Left ventricle myocardium inferior (tissue), 1 donor: ENCODE results near the gene NUCB1. TPM values are rescaled to one million over a fixed set of nuclear protein-coding genes. Genes with fewer than 3 reads are reported as not detected.

Experiments used
- DNase-seq: peaks from one replicate; pipeline ENCODE4 v3.0.0-alpha.2; 2020
- H3K27ac ChIP-seq: fragments of 200-600 bp; replicated peaks from 2 replicates; pipeline ENCODE4 v1.8.0; 2021
- H3K27me3 ChIP-seq: fragments of 200-600 bp; 2 replicates; pipeline ENCODE4 v1.8.0; 2021; ENCODE audit warnings: low read depth
- H3K36me3 ChIP-seq: fragments of 200-600 bp; 2 replicates; pipeline ENCODE4 v1.8.0; 2021
- H3K4me1 ChIP-seq: fragments of 200-600 bp; 2 replicates; pipeline ENCODE4 v1.8.0; 2021
- H3K4me3 ChIP-seq: fragments of 200-600 bp; 2 replicates; pipeline ENCODE4 v1.8.0; 2021; ENCODE audit warnings: mild to moderate bottlenecking, moderate library complexity
- H3K9me3 ChIP-seq: fragments of 200-600 bp; replicated peaks from 2 replicates; pipeline ENCODE4 v1.8.0; 2021
- intact Hi-C: fragments of 100-400 bp; cut with micrococcal nuclease; formaldehyde crosslinking; loops from one replicate; pipeline ENCODE4 v1.11.0; 2022
- total RNA-seq: library from RNA; stranded (reverse); fragmentation: NEBNext Ultra II Directional; extraction: Animal tissue kit (Norgen Biotek cat#: 25700); gene quantifications from one replicate; pipeline ENCODE4 v1.2.1, GENCODE V29; 2021
- TF ChIP-seq, protein P1 (sequence below): fragments of 200-600 bp; IDR thresholded peaks from 2 replicates; pipeline ENCODE4 v1.8.0; 2021; ENCODE audit warnings: antibody characterized with exemption, mild to moderate bottlenecking, borderline replicate concordance
- donor health status: DM: no; HTN: yes; CAD: no; lungs with severe emphysema.

Gene NUCB1
- total RNA-seq, 1 donor from 2014 or later: 221 TPM

DNA sequence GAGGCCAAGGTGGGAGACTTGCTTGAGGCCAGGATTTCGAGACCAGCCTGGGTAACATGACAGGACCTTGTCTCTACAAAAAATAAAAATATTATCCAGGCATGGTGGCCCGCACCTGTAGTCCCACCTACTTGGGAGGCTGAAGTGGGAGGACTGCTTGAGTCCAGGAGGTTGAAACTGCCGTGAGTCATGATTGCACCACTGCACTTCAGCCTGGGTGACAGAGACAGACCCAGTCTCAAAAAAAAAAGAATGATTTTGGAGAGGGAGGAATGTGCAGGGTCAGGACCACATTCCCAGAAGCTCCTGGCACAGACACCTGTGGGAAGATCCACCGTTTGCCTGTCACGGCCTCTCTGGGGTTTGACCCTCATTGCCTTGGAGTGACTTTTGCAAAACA lies 45.3 kb downstream of the NUCB1 start:
- Histone ChIP-seq H3K4me1 (no peaks in the 10 kb centered on the region), H3K27ac (no peak overlapping the region), H3K9me3 (peaks cover 8% of the 10 kb centered on the region), H3K36me3 (no peaks in the 10 kb centered on the region), H3K4me3 (no peak overlapping the region), H3K27me3 (no peaks in the 10 kb centered on the region)
- TF ChIP-seq, protein P1, sequence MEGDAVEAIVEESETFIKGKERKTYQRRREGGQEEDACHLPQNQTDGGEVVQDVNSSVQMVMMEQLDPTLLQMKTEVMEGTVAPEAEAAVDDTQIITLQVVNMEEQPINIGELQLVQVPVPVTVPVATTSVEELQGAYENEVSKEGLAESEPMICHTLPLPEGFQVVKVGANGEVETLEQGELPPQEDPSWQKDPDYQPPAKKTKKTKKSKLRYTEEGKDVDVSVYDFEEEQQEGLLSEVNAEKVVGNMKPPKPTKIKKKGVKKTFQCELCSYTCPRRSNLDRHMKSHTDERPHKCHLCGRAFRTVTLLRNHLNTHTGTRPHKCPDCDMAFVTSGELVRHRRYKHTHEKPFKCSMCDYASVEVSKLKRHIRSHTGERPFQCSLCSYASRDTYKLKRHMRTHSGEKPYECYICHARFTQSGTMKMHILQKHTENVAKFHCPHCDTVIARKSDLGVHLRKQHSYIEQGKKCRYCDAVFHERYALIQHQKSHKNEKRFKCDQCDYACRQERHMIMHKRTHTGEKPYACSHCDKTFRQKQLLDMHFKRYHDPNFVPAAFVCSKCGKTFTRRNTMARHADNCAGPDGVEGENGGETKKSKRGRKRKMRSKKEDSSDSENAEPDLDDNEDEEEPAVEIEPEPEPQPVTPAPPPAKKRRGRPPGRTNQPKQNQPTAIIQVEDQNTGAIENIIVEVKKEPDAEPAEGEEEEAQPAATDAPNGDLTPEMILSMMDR: no peak
- intact Hi-C loops: no loop called here
- DNase-seq: no peak

DNA sequence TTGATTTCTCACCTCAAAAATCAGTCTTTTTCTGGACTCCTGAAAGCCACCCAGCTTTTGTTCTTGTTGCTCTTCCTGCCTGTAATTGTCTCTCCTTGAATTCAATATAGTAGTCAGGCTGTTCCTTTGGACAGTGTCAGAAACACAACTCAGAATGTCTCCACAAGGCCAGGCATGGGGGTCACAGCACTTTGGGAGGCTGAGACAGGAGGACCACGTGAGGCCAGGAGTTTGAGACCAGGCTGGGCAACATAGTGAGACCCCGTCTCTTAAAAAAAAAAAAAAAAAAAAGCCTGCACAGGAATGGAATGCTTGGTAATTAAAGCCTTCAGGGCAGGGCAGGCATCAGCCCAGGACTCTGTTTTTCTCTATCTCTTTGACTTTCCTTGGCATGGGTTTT lies 45.7 kb downstream of the NUCB1 start:
- intact Hi-C loops: no loop called here
- H3K9me3 ChIP-seq: peaks cover 5% of the 10 kb centered on the region
- H3K27me3 ChIP-seq: no peaks in the 10 kb centered on the region
- TF ChIP-seq, protein P1: no peak
- DNase-seq: no peak
- H3K4me3 ChIP-seq: no peak overlapping the region
- H3K4me1 ChIP-seq: no peaks in the 10 kb centered on the region
- no peaks in the 10 kb centered on the region for H3K36me3 ChIP-seq
- no peak overlapping the region for H3K27ac ChIP-seq

DNA sequence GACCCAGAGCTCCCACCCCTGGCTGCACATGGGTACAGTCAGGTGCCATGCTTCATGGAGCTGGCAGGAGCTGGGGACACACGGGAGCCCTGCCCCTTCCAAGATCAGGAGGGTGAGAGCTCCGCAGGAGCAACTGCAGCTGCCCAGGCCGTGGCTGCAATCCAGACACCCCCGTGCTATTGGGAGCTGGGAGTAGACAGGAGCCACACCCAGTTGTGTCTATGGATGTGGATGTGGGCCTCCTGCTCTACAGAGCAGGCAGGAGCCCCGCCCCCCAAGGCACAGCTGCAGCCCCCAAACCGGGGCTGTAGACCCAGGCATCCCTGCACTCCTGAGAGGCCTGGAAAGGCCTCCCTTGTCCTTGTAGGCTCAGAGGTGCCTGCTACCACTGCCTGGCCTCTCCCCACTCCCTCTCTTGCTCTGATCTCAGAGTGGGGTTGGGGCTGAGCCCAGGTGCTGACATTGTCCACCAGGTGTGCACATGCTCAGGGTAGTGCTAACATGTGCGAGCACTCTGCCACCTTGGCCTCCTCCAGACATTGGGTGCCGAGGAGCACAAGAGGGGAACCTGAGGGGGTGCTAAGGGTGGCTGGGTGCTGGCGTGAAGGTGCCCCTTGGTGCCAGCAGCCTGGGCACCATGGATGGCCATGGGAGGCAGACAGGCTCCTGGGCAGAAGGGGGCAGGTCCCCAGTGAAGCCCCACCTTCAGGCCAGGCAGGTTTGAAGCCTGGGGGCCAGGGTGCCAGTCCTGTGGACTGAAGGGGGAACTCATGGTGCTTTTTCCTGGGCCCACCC lies 46.5 kb downstream of the NUCB1 start:
- Histone ChIP-seq H3K4me1 (no peaks in the 10 kb centered on the region), H3K27ac (no peak overlapping the region), H3K27me3 (no peaks in the 10 kb centered on the region), H3K36me3 (no peaks in the 10 kb centered on the region), H3K9me3 (no peaks in the 10 kb centered on the region), H3K4me3 (no peak overlapping the region)
- no peak for DNase-seq
- intact Hi-C loops: no loop called here
- TF ChIP-seq, protein P1: no peak

DNA sequence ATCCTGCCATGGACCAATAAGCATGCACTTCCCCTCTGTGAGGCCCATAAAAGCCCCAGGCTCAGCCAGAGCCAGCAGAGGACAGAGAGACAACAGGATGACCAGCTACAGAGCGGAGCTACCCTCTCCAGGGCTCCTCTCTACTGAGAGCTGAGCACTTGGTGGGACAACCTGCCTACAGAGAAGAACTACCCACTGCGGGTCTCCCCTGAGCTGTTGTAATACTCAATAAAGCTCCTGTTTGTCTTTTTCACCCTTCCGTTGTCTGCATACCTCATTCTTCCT lies 47.1 kb downstream of the NUCB1 start:
- intact Hi-C loops: no loop called here
- H3K27ac ChIP-seq: no peak overlapping the region
- no peak for DNase-seq
- TF ChIP-seq, protein P1: no peak
- H3K4me3 ChIP-seq: no peak overlapping the region
- H3K27me3 ChIP-seq: no peaks in the 10 kb centered on the region
- H3K36me3 ChIP-seq: no peaks in the 10 kb centered on the region
- no peaks in the 10 kb centered on the region for H3K9me3 ChIP-seq
- H3K4me1 ChIP-seq: no peaks in the 10 kb centered on the region

DNA sequence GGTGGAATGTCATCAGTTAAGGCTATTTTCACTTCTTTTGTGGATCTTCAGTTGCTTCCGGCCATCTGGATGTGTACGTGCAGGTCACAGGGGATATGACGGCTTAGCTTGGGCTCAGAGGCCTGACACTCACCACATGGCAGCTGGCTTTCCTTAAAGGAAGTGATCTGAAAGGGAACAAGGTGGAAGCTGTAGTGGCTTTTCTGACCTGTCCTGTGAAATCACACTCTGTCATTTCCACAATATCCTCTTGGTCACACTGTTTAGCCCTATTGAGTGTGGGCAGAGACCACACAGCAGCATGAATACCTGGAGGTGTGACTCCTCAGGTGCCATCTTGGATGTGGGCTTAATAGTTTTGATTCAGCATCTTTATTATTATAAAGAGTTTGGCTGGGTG lies 50.0 kb downstream of the NUCB1 start:
- TF ChIP-seq, protein P1: no peak
- H3K36me3 ChIP-seq: no peaks in the 10 kb centered on the region
- intact Hi-C loops: loop anchor here (10.0 kb wide), 1 partner anchor 45 kb away; the partner anchor contains the start of gene NUCB1
- no peaks in the 10 kb centered on the region for H3K9me3 ChIP-seq
- DNase-seq: no peak
- H3K4me3 ChIP-seq: no peak overlapping the region
- peaks cover 11% of the 10 kb centered on the region for H3K4me1 ChIP-seq
- H3K27ac ChIP-seq: no peak overlapping the region
- no peaks in the 10 kb centered on the region for H3K27me3 ChIP-seq
